ENCODE measurements around the gene ERMARD.

GRCh38 chr6:169780571-169781091 is 29.2 kb downstream of the ERMARD start:
- TF ChIP-seq MAX (IDR thresholded peaks at IDR 0.05; ENCODE audit: insufficient read depth, insufficient read length): no peak
- no peak for TF ChIP-seq POLR2A (IDR thresholded peaks at IDR 0.05; ENCODE audit: low read depth, low read length)
- no peak for TF ChIP-seq MYC (IDR thresholded peaks at IDR 0.05; ENCODE audit: low read depth, low read length)
- TF ChIP-seq CTCF (IDR thresholded peaks at IDR 0.05; ENCODE audit: extremely low read depth in 1 of 2, insufficient read depth in 1 of 2, low read depth in 1 of 2, low read length in 2 of 2): no peak

Data from endothelial cell of umbilical vein (primary cell).